ENCODE data around the gene SPACA6. TPM values are rescaled to one million over a fixed set of nuclear protein-coding genes. Genes with fewer than 3 reads are reported as not detected.

SPACA6 gene
- total RNA-seq, 6 experiments from 2014 or later, result 12.2 to 14.9 (median 13.3) TPM

DNA sequence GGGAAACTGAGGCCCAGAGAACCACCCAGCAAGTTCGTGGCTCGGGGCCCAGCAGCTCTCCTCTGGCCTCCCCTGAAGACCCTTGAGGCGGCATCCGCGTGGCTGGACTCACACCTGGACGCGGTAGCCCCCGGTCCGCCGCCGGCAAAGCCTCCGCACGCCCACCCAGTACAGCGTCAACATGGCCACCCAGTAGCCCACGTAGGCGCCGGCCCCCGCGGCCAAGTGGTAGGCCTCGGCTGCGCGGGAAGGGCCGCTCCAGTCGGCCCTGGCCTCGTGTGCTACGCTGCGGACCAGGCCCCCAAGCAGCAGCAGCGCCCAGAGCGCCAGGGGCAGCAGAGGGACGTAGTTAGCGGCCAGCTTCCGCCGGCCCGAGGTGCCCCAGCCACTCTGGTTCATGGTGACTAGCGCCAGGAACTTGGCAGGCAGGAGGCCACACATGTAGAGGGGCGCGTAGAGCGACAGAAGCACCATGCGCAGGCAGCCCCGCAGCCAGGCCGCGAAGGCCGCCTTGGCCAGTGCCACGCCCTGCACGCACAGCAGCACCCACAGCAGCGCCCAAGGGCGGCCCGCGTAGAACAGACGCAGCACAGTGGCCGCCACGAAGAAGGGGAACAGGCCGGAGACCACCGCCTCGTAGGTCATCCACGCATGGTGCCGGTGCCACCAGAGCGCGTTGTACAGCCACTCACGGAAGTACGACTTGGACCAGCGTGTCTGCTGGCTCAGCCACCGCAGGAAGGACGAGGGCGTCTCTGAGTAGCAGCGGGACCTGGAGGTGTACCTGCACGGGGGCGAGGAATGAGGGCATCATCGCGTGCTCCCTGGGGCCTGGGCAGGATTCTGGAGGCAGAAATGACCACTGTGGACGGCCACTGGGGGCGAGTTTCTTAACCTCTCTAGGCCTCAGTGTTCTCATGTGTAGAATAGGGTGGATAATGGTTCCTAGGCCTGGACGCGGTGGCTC is 20.5 kb downstream of the SPACA6 start:
- peaks cover 18% of the 10 kb centered on the region for H3K27me3 Mint-ChIP-seq (ENCODE audit: insufficient read depth)
- no peak overlapping the region for H3K4me3 Mint-ChIP-seq
- TF ChIP-seq, protein P1, sequence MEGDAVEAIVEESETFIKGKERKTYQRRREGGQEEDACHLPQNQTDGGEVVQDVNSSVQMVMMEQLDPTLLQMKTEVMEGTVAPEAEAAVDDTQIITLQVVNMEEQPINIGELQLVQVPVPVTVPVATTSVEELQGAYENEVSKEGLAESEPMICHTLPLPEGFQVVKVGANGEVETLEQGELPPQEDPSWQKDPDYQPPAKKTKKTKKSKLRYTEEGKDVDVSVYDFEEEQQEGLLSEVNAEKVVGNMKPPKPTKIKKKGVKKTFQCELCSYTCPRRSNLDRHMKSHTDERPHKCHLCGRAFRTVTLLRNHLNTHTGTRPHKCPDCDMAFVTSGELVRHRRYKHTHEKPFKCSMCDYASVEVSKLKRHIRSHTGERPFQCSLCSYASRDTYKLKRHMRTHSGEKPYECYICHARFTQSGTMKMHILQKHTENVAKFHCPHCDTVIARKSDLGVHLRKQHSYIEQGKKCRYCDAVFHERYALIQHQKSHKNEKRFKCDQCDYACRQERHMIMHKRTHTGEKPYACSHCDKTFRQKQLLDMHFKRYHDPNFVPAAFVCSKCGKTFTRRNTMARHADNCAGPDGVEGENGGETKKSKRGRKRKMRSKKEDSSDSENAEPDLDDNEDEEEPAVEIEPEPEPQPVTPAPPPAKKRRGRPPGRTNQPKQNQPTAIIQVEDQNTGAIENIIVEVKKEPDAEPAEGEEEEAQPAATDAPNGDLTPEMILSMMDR (IDR thresholded peaks at IDR 0.05), result no peak
- peaks cover 1% of the 10 kb centered on the region; the same call in 1 of the 2 replicates for H3K9me3 Mint-ChIP-seq
- peaks cover 17% of the 10 kb centered on the region for H3K4me1 Mint-ChIP-seq (ENCODE audit: low read depth)
- DNase-seq, result no peak
- H3K27ac Mint-ChIP-seq, result no peak overlapping the region
- peaks cover 9% of the 10 kb centered on the region; the same call in 1 of the 2 replicates for H3K36me3 Mint-ChIP-seq (ENCODE audit: low read depth)

DNA sequence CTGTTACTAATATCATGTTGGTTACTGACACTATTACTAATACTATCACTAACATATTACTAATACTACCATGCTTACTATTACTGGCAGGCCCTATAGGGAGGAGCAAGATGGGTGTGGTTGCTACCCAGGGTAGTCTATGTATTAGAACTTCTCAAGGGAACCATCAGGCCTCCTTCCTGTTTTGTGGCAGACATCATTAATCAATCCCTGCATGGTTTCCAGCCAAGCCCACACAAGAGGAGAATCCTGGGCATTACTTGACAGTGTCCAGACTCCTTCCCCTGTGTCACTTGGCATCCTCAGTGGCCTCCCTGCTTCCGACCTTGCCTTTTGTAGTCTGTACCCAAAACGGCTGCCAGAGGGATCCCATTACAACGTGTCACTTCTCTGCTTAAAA is 21.7 kb downstream of the SPACA6 start:
- Mint-ChIP-seq H3K27ac (no peak overlapping the region), H3K4me3 (no peak overlapping the region), H3K9me3 (peaks cover 5% of the 10 kb centered on the region; the same call in 1 of the 2 replicates), H3K4me1 (ENCODE audit: low read depth) (peaks cover 8% of the 10 kb centered on the region), H3K36me3 (ENCODE audit: low read depth) (0 out of 2 replicates have a peak, but pooled peaks cover 5% of the 10 kb centered on the region), H3K27me3 (ENCODE audit: insufficient read depth) (peaks cover 18% of the 10 kb centered on the region)
- TF ChIP-seq, protein P1 (IDR thresholded peaks at IDR 0.05), result no peak
- DNase-seq, result no peak

DNA sequence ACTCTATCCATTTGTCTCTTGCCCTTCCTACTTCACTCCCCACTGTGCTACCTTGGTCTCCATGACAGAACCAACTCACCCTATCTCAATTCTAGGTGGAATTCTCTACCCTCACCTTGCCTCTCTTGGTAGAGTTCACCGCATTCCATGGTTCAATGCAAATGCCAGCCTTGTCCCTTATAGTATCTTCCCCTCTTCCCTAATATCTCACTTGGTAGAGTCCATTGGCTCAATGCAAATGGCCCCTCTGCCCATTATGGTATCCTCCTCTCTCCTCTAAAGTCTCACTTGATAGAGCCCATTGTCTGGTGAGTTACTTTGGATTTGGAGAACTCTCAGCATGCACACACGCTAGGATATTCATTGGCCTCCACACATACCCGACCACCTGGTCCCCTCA is 22.7 kb downstream of the SPACA6 start:
- TF ChIP-seq, protein P1 (IDR thresholded peaks at IDR 0.05), result no peak
- Mint-ChIP-seq H3K36me3 (ENCODE audit: low read depth) (no peaks in the 10 kb centered on the region), H3K9me3 (peaks cover 5% of the 10 kb centered on the region; the same call in 1 of the 2 replicates), H3K4me1 (ENCODE audit: low read depth) (no peaks in the 10 kb centered on the region), H3K27me3 (ENCODE audit: insufficient read depth) (peaks cover 28% of the 10 kb centered on the region), H3K4me3 (no peak overlapping the region), H3K27ac (no peak overlapping the region)
- DNase-seq, result no peak

DNA sequence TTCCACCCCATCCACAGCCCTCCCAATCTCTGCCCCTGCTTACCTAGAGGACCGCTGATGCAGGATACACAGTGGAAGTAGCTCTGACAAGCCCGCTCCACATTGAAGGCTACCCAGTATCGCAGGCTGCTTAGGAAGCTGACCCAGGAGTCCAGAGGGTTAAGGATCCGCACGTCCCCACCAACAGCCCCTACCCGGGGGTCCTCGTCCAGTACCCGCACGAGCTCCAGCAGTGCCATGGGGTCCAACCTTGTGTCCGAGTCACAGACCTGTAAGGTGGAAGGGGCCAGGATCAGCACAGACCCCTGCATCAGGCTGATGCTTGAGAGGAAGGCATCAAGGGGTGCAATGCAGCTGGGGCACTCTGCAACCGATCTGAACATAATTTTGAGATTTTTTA is 23.8 kb downstream of the SPACA6 start:
- TF ChIP-seq, protein P1 (IDR thresholded peaks at IDR 0.05), result no peak
- no peak overlapping the region for H3K27ac Mint-ChIP-seq
- H3K9me3 Mint-ChIP-seq, result peaks cover 5% of the 10 kb centered on the region; the same call in 1 of the 2 replicates
- DNase-seq, result no peak
- no peak overlapping the region for H3K4me3 Mint-ChIP-seq
- no peaks in the 10 kb centered on the region for H3K36me3 Mint-ChIP-seq (ENCODE audit: low read depth)
- H3K27me3 Mint-ChIP-seq (ENCODE audit: insufficient read depth), result peaks cover 32% of the 10 kb centered on the region
- H3K4me1 Mint-ChIP-seq (ENCODE audit: low read depth), result no peaks in the 10 kb centered on the region

DNA sequence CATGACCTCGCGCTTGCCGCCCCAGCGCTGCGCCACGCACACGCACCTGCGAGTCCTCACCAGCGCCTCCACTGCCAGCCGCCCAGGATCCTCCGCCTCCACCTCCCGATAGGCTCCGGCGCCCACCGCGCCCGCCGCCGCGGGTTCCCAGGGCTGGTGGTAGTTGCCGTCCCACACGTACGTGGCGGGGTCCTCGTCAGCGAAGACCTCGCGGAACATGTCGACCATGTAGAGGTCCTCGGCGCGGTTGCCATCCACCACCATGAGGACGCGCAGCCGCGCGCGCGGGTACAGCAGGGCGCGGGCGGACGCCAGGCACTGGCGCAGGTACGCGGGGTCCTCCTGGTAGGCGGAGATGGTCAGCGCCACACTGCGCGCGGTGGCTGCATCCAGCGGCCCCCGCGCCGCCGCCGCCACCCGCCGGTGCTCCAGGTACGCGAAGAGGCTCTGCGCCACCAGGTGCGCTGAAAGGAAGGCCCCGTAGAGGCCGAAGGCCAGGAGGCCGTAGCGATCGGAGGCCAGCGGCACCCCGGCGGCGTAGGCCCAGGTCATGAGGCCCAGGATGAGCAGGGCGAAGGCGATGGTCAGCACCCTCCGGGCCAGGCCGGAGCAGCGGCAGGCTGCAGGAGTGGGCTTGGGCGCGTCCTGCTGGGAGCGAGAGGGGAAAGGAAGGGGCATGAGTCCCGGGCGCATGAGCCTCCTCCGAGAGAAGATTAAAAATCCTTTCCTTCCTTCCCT is 26.3 kb downstream of the SPACA6 start:
- Mint-ChIP-seq H3K27me3 (ENCODE audit: insufficient read depth) (peaks cover 45% of the 10 kb centered on the region), H3K4me1 (ENCODE audit: low read depth) (peaks cover 4% of the 10 kb centered on the region), H3K4me3 (no peak overlapping the region), H3K36me3 (ENCODE audit: low read depth) (no peaks in the 10 kb centered on the region), H3K27ac (no peak overlapping the region), H3K9me3 (peaks cover 5% of the 10 kb centered on the region; the same call in 1 of the 2 replicates)
- no peak for DNase-seq
- TF ChIP-seq, protein P1 (IDR thresholded peaks at IDR 0.05), result no peak
